Esophagus squamous epithelium (tissue), 4 donors: ENCODE data around the gene CCDC74A.
"Not testable (repeated sequence)": the region's sequence is repeated elsewhere in the genome, so short reads cannot be mapped to it uniquely, and the experiment has no call there.

ENCODE experiments used
- CTCF ChIP-seq, 6 experiments: fragments of 450-650 bp in 4 of 6; fragments of 200-600 bp in 2 of 6; sonication (generic) in 2 of 6; IDR thresholded peaks; one replicate each; pipeline ENCODE4 v1.5.1; 2016 to 2019; ENCODE audit warnings: antibody characterized with exemption in 6 of 6, mild to moderate bottlenecking in 4 of 6, moderate library complexity in 4 of 6
- POLR2A ChIP-seq, 4 donors: fragments of 450-650 bp; IDR thresholded peaks; one replicate each; pipeline ENCODE4 v1.6.1; 2017; ENCODE audit warnings: antibody characterized with exemption in 4 of 4, mild to moderate bottlenecking in 4 of 4, moderate library complexity in 3 of 4

- TF ChIP-seq CTCF, POLR2A (IDR thresholded peaks at IDR 0.05): not testable (repeated sequence)
Observed at GRCh38 chr2:131544006-131544812, 16.5 kb downstream of the CCDC74A start.
